Vagina (tissue), 2 donors: ENCODE results near the gene PANK3.

Source experiments
- POLR2A ChIP-seq, 2 donors: fragments of 450-650 bp; IDR thresholded peaks; one replicate each; pipeline ENCODE4 v1.6.1; 2017; ENCODE audit warnings: antibody characterized with exemption in 2 of 2, mild to moderate bottlenecking in 2 of 2, moderate library complexity in 2 of 2
- POLR2AphosphoS5 ChIP-seq, 2 donors: sonication (generic); formaldehyde crosslinking; IDR thresholded peaks; one replicate each; pipeline ENCODE4 v1.9.0; 2017; ENCODE audit warnings: antibody characterized with exemption in 2 of 2, mild to moderate bottlenecking in 2 of 2, low read depth in 1 of 2; ENCODE audit not compliant: insufficient read depth in 1 of 2
- TF ChIP-seq, protein P1 (sequence below), 3 experiments: fragments of 450-650 bp in 2 of 3; fragments of 200-600 bp in 1 of 3; sonication (generic) in 1 of 3; IDR thresholded peaks; one replicate each; pipeline ENCODE4 v1.5.1; 2017 to 2019; ENCODE audit warnings: antibody characterized with exemption in 3 of 3, mild to moderate bottlenecking in 2 of 3, moderate library complexity in 2 of 3

DNA sequence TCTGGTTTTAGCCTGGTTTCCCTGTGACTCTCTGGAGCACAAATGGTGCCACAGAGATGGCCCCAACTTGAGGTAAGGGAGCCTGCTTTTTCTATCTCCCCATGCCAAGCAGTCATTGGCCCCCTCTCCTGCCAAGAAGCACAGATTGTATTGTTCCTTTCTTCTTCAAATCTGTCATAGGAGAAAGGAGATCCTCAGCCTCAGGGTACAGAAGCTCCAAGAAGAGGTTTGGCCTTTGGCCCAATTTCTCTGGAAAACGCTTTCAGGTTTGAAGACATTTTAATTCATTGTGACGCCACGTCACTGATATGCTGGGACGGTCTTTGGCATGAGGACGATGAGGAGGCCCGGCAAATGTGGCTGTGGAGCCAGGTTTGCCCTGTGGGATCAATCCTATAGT lies 29.2 kb upstream of the PANK3 start:
- TF ChIP-seq, protein P1, sequence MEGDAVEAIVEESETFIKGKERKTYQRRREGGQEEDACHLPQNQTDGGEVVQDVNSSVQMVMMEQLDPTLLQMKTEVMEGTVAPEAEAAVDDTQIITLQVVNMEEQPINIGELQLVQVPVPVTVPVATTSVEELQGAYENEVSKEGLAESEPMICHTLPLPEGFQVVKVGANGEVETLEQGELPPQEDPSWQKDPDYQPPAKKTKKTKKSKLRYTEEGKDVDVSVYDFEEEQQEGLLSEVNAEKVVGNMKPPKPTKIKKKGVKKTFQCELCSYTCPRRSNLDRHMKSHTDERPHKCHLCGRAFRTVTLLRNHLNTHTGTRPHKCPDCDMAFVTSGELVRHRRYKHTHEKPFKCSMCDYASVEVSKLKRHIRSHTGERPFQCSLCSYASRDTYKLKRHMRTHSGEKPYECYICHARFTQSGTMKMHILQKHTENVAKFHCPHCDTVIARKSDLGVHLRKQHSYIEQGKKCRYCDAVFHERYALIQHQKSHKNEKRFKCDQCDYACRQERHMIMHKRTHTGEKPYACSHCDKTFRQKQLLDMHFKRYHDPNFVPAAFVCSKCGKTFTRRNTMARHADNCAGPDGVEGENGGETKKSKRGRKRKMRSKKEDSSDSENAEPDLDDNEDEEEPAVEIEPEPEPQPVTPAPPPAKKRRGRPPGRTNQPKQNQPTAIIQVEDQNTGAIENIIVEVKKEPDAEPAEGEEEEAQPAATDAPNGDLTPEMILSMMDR (IDR thresholded peaks at IDR 0.05), result no peak
- no peak for TF ChIP-seq POLR2AphosphoS5 (IDR thresholded peaks at IDR 0.05; ENCODE audit: insufficient read depth in 1 of 2, low read depth in 1 of 2)
- no peak for TF ChIP-seq POLR2A (IDR thresholded peaks at IDR 0.05)
